GM18519 (cell line): ENCODE data around the gene KDM4C.
"Not testable (repeated sequence)": the region's sequence is repeated elsewhere in the genome, so short reads cannot be mapped to it uniquely, and the experiment has no call there.

Experiments
- ATAC-seq: cut with Tn5 transposase; IDR thresholded peaks from one replicate; pipeline ENCODE4 v1.9.1; 2021; ENCODE audit warnings: mild to moderate bottlenecking, moderate library complexity; ENCODE audit not compliant: unreplicated experiment, low FRiP score

The KDM4C gene

GRCh38 chr9:6757456-6758247, at the start of gene KDM4C:
KDM4C (plus strand) TSS chr9:6757973; CDS start chr9:6792989, 35,016 bp downstream.
- ATAC-seq: peak; percentile 72

- ATAC-seq: no peak
Measured at GRCh38 chr9:6708732-6709131, 49.0 kb upstream of the KDM4C start.

DNA sequence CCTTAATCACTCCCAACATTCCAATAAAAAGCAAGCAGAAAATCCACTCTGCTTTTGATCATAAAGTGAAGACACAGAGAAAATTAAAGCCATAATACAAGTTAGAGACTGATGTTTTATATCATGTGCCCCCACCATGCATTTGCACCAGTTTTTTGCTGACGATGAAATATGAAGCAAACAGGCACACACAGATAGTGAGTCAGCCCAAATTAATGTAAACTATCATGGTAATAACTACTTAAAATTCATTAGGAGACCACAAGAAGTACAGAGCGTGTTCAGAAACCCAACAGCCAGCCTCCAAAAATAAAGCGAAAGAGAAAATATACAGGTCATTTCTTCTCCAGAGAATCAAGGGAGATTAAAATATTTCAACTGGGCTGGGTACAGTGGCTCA, 46.4 kb upstream of the KDM4C start:
- no peak for ATAC-seq

DNA sequence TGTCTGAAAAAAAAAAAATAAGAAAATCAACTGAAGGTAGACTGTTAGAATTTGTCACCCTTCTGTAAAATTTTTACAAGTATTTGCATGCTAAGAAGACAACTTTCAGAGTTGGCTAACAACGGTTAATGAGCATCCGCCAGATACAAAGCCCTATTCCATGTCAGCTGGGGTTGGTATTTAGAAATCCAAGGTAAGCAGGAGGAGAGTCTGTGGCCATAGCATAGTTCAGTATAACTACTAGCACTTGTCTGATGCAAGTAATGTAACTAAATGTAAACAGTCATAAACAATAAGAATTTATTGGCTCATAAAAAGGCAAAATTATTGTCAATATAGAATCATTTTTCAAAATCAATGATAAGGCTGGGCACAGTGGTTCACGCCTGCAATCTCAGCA, 45.7 kb upstream of the KDM4C start:
- no peak for ATAC-seq

- no peak for ATAC-seq
Measured at GRCh38 chr9:6714176-6714575, 43.6 kb upstream of the KDM4C start.

DNA sequence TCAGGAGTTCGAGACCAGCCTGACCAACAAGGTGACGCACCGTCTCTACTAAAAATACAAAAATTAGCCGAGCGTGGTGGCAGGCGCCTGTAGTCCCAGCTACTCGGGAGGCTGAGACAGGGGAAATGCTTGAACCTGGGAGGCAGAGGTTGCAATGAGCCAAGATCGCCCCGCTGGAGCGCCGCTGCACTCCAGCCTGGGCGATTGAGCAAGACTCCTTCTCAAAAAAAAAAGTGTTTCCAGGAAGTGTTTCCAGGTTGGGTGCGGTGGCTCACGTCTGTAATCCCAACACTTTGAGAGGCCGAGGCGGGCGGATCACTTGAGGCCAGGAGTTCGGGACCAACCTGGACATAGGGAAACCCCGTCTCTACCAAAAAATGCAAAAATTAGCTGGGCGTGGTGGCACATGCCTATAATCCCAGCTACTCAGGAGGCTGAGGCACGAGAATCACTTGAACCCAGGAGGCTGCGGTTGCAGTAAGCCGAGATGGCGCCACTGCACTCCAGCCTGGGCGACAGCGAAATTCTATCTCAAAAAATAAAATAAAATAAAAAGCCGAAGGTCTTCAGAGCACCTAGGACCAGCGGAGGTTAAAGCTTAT, 42.5 kb upstream of the KDM4C start:
- ATAC-seq: not testable (repeated sequence)

GRCh38 chr9:6715755-6716643, 41.8 kb upstream of the KDM4C start:
- ATAC-seq: no peak

DNA sequence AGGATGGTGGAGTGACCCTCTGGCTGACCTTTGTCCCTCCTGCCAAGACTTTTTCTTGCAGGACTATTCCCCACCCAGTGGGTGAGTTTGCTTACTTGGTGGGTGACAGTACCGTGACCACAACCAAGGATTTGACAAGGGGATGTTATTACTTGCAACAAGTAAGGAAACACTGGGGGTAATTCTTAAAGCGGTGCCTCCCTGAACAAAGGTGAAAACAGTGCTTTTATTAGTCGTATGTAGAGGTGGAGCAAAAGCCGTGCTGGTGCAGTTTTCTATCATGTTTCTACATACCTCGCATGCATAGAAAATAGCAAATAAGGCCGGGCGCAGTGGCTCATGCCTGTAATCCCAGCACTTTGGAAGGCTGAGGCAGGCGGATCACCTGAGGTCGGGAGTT, 41.0 kb upstream of the KDM4C start:
- ATAC-seq: no peak

- ATAC-seq: no peak
Measured at GRCh38 chr9:6723881-6724420, 33.8 kb upstream of the KDM4C start.

DNA sequence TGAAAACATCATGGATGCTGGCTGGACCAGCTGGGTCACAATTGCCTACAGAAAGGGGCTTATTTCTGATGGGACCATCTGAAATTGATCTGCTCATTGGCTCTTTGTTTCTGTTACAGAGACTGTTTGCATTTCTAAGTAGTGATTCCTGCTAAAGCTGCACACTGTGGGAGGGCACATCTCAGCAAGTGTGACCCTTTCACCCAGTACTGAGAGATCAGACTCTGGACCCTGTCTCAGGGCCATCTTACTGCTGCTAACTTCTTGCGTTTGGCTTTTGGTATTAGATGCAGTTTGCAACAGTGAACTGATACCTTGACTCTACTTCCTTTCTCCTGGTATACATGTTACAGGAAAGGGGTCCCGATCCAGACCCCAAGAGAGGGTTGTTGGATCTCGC, 24.5 kb upstream of the KDM4C start:
- ATAC-seq: no peak

- ATAC-seq: no peak
Measured at GRCh38 chr9:6733831-6734230, 23.9 kb upstream of the KDM4C start.

DNA sequence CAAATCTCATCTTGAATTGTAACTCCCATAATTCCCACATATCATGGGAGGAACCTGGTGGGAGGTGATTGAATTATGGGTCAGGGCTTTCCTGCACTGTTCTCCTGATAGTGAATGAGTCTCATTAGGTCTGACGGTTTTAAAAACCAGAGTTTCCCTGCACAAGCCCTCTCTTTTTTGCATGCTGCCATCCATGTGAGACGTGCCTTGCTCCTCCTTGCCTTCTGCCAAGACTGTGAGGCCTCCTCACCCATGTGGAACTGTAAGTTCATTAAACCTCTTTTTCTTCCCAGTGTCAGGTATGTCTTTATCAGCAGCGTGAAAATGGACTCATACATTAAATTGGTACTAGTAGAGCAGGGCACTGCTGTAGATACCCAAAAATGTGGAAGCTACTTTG, 22.4 kb upstream of the KDM4C start:
- ATAC-seq: no peak

GRCh38 chr9:6739218-6739617, 18.6 kb upstream of the KDM4C start:
- ATAC-seq: no peak

GRCh38 chr9:6748861-6749260, 8.9 kb upstream of the KDM4C start:
- not testable (repeated sequence) for ATAC-seq

DNA sequence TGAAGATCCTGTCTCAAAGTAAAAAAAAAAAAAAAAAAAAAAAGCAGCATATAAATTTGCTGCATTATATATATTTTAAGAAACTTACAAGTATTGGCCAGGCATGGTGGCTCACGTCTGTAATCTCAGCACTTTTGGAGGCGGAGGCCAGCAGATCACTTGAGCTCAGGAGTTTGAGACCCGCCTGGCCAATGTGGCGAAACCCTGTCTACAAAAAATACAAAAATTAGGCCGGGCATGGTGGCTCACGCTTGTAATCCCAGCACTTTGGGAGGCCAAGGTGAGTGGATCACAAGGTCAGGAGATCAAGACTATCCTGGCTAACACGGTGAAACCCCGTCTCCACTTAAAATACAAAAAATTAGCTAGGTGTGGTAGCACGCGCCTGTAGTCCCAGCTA, 2.9 kb upstream of the KDM4C start:
- not testable (repeated sequence) for ATAC-seq

DNA sequence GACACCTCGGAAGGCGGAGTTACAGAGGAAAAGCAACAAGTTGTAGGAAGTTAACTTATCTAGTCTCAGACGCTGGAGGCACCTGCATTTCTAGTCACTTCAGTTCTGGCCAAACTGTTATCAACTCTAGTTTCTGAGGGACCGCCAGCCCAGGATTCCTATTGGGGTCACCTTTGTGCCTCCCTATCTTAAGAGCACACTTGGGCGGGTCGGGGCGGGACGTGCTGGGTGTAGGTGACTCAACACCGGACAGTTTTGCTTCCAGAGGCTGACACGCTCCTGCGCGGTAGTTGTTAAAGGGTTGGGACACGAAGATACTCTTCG, 679 bp upstream of the KDM4C start:
- ATAC-seq: peak; percentile 19

GRCh38 chr9:6758248-6758497, 400 bp downstream of the KDM4C start:
- ATAC-seq: no peak

- peak; percentile 26 for ATAC-seq
Measured at GRCh38 chr9:6758498-6759184, 868 bp downstream of the KDM4C start.

- peak; percentile 6 for ATAC-seq
Measured at GRCh38 chr9:6759185-6759977, 1.6 kb downstream of the KDM4C start.

DNA sequence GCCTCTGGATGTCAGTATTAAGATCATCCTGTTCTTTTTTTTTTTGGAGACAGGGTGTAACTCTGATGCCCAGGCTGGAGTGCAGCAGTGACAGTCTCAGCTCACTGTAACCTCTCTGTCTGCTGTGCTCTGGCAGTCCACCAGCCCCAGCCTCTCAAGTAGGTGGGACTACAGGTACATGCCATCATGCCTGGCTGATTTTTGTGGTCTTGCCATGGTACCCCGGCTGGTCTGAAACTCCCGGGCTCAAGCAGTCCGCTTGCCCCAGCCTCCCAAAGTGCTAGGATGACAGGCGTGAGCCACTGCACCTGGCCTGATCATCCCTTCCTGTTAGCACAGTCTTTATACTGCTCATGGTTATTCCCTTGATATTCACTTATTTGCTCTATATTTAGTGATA, 3.5 kb downstream of the KDM4C start:
- no peak for ATAC-seq
